CD1c-positive myeloid dendritic cell (primary cell): ENCODE data around the gene SFTPB.

Source experiments
- DNase-seq: peaks from one replicate; pipeline ENCODE4 v3.0.0-alpha.2; 2016; ENCODE audit errors: extremely low spot score

SFTPB gene

DNA sequence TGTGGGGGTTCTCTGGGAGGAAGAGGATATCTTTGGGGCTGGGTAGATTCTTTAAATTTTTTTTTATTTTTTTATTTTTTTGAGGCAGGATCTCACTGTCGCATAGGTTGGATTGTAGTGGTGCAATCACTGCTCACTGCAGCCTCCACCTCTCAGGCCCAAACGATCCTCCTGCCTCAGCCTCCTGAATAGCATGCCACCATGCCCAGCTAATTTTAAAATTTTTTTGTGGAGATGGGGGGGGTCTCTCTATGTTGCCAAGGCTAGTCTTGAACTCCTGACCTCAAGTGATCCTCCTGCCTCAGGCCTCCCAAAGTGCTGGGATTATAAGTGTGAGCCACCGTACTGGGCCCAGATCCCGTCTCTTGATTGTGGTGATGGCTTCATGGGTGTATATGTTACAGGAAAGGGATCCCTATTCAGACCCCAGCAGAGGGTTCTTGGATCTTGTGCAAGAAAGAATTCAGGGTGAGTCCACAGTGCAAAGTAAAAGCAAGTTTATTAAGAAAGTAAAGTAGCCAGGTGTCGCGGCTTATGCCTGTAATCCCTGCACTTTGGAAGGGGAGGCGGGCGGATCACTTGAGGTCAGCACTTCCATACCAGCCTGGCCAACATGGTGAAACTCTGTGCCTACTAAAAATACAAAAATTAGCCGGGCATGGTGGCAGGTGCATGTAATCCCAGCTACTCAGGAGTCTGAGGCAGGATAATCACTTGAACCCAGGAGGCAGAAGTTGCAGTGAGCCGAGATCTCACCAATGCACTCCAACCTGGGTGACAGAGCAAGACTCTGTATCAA is 54.1 kb downstream of the SFTPB start:
- no peak for DNase-seq

DNA sequence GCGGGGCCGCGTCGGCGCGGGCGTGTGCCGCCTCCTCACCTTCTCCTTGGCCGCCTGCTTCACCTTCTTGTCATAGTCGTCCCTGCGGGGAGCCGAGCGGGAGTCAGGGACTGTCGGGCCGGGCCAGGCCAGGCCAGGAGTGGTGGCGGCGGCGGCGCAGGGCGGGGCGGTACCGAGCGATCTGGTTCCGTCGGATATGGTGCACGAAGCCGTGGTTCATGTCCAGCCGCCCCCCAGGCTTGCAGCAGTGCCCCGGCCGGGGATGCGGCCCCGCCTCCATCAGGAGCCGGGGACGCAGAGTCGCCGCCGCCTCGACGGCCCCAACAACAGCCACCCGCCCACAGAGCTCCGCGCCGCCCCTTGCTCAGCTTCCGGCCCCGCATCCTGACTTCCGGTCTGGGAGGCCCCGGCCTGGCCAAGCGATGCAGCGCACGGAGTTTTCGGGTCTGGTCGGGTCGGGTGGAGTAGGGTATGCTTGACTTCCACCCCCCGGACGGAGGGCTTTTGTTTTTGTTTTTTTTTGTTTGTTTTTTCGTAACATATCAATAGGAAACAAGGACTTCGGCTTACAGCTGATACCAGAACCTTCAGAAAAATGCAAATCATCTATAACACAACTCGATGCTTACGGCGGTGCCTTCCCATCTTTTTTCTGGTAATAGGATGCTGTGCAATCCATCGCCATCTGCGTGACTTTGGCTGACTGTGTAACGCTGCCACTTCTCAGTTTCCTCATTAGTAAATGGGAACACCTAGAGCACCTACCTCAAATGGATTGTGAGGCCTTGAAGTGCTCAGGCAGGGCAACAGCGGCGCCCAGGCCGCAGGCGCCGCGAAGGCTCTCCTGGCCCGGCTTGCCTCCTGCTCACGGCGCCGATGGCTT is 56.1 kb downstream of the SFTPB start, which contains the start of gene C2orf68:
TSS of gene C2orf68 (minus strand) at position 362 of the 883 bp plus-strand sequence. CDS start at position 280, 82 bp downstream.
- DNase-seq: peak; percentile 91

DNA sequence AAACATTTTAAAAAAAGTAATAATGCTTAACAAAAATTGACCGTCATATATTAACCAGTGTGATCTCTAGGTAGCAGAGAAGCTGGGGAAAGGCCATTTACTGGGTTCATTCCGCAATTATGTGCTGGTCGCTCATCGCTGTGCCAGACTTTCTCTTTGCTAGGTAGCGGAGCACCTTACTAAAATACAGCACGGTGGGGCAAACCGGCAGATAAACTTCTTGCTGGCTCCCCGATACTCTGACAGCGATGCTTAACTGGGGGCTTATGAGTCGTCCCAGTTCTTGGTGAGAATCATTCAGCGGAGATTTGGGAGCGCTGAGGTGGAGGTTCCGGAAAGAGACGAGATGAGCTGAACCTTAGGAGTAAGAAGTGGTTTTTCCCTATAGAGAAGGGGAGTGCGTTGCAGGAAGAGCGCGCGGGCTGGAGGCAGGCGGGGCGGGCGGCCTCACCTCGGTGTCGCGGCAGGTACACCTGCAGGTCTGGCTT is 56.7 kb downstream of the SFTPB start:
- no peak for DNase-seq
